Dendritic cell treated with granulocyte-macrophage colony-stimulating factor and Interleukin-4, amounts not matched to agents 40 ng/mL and 50 ng/mL, for 4 days (primary cell): ENCODE data around the gene SFMBT2.

Experiments
- H3K27ac Mint-ChIP-seq: one replicate; pipeline ENCODE4 v1.8.0; 2022; ENCODE audit warnings: mild to moderate bottlenecking, mixed read lengths
- H3K27me3 Mint-ChIP-seq: one replicate; pipeline ENCODE4 v1.8.0; 2022; ENCODE audit warnings: mild to moderate bottlenecking, mixed read lengths
- H3K36me3 Mint-ChIP-seq: one replicate; pipeline ENCODE4 v1.8.0; 2022; ENCODE audit warnings: low read depth, mixed read lengths
- H3K4me1 Mint-ChIP-seq: one replicate; pipeline ENCODE4 v1.8.0; 2022; ENCODE audit warnings: low read depth, mixed read lengths
- H3K4me3 Mint-ChIP-seq: one replicate; pipeline ENCODE4 v1.8.0; 2022; ENCODE audit warnings: mild to moderate bottlenecking, moderate library complexity, mixed read lengths
- H3K9me3 Mint-ChIP-seq: one replicate; pipeline ENCODE4 v1.8.0; 2022; ENCODE audit warnings: mixed read lengths
- intact Hi-C: fragments of 100-400 bp; cut with micrococcal nuclease; formaldehyde crosslinking; loops from one replicate; pipeline ENCODE4 v1.15.0; 2022

Gene SFMBT2

GRCh38 chr10:7380704-7381241, 30.1 kb downstream of the SFMBT2 start:
- H3K4me3 Mint-ChIP-seq: no peak overlapping the region
- intact Hi-C loops: no loop called here
- H3K9me3 Mint-ChIP-seq: peaks cover 7% of the 10 kb centered on the region
- H3K27ac Mint-ChIP-seq: no peak overlapping the region
- peaks cover 6% of the 10 kb centered on the region for H3K4me1 Mint-ChIP-seq
- peaks cover 41% of the 10 kb centered on the region for H3K36me3 Mint-ChIP-seq
- H3K27me3 Mint-ChIP-seq: no peaks in the 10 kb centered on the region

DNA sequence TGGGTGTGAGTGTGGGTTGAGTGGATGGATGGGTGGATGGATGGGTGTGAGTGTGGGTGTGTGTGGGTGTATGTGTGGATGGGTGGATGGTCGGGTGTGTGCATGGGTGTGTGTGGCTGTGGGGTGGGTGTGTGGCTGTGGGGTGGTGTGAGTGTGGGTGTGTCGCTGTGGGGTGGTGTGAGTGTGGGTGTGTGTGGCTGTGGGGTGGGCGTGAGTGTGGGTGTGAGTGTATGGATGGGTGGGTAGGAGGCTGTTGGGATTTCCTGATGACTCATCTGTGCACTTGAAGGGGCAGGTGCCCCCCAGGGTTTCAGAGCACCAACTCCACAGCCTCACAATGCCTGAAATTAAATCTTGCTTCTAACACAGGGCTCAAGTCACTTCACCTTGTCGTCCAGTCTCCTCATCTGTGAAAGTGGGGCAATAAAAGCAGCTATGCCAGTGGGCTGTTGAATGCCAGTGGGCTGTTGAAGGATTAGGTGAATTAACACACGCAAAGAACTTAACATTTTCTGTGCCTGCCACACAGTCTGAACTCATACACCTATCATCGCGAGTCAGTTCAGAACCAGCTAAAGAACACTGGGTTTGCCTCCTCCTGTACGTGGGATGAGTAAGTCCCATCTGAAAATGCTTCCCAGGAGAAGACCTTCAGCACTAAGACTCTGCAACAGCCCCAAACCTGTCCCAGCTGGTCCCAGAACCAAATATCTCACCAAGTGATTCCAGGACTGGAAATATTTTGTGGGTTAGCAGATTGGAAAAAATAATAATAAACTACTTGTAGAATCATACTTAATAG, 32.0 kb downstream of the SFMBT2 start:
- no peak overlapping the region for H3K4me3 Mint-ChIP-seq
- H3K4me1 Mint-ChIP-seq: peaks cover 6% of the 10 kb centered on the region
- peaks cover 9% of the 10 kb centered on the region for H3K9me3 Mint-ChIP-seq
- intact Hi-C loops: no loop called here
- peaks cover 50% of the 10 kb centered on the region for H3K36me3 Mint-ChIP-seq
- no peak overlapping the region for H3K27ac Mint-ChIP-seq
- H3K27me3 Mint-ChIP-seq: no peaks in the 10 kb centered on the region

DNA sequence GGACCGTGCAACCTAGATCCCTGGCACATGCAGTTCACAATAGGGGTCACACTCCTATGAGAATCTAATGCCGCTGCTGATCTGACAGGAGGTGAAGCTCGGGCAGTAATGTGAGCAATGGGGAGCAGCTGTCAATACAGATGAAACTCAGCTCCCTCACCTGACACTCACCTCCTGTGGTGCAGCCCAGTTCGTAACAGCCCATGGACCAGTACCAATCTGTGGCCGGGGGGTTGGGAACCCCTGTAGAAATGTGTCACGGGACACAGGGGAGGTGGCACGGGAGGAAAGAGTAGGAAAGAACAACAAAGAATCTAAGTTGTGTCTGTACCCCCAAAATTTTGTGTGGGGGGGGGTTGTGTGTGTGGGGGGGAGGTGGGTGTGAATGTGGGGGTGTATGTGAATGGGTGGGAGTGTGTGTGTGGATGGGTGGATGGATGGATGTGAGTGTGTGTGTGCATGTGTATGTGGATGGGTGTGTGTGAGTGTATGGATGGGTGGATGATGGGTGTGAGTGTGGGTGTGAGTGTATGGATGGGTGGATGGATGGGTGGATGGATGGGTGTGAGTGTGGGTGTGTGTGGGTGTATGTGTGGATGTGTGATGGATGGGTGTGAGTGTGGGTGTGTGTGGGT, 33.1 kb downstream of the SFMBT2 start:
- H3K9me3 Mint-ChIP-seq: peaks cover 20% of the 10 kb centered on the region
- no peak overlapping the region for H3K4me3 Mint-ChIP-seq
- intact Hi-C loops: no loop called here
- H3K4me1 Mint-ChIP-seq: peaks cover 16% of the 10 kb centered on the region
- H3K27me3 Mint-ChIP-seq: no peaks in the 10 kb centered on the region
- H3K36me3 Mint-ChIP-seq: peaks cover 61% of the 10 kb centered on the region
- H3K27ac Mint-ChIP-seq: no peak overlapping the region

GRCh38 chr10:7374795-7375194, 36.0 kb downstream of the SFMBT2 start:
- Mint-ChIP-seq H3K27me3 (no peaks in the 10 kb centered on the region), H3K27ac (no peak overlapping the region), H3K36me3 (peaks cover 65% of the 10 kb centered on the region), H3K4me1 (peaks cover 12% of the 10 kb centered on the region), H3K4me3 (no peak overlapping the region), H3K9me3 (peaks cover 23% of the 10 kb centered on the region)
- intact Hi-C loops: no loop called here

GRCh38 chr10:7373039-7373438, 37.8 kb downstream of the SFMBT2 start:
- no peak overlapping the region for H3K4me3 Mint-ChIP-seq
- intact Hi-C loops: no loop called here
- no peaks in the 10 kb centered on the region for H3K27me3 Mint-ChIP-seq
- peaks cover 22% of the 10 kb centered on the region for H3K9me3 Mint-ChIP-seq
- no peak overlapping the region for H3K27ac Mint-ChIP-seq
- peaks cover 12% of the 10 kb centered on the region for H3K4me1 Mint-ChIP-seq
- peaks cover 63% of the 10 kb centered on the region for H3K36me3 Mint-ChIP-seq

- intact Hi-C loops: no loop called here
- Mint-ChIP-seq H3K27me3 (no peaks in the 10 kb centered on the region), H3K4me3 (no peak overlapping the region), H3K27ac (no peak overlapping the region), H3K4me1 (peaks cover 12% of the 10 kb centered on the region), H3K36me3 (peaks cover 60% of the 10 kb centered on the region), H3K9me3 (peaks cover 17% of the 10 kb centered on the region)
Observed at GRCh38 chr10:7372504-7372903, 38.3 kb downstream of the SFMBT2 start.

DNA sequence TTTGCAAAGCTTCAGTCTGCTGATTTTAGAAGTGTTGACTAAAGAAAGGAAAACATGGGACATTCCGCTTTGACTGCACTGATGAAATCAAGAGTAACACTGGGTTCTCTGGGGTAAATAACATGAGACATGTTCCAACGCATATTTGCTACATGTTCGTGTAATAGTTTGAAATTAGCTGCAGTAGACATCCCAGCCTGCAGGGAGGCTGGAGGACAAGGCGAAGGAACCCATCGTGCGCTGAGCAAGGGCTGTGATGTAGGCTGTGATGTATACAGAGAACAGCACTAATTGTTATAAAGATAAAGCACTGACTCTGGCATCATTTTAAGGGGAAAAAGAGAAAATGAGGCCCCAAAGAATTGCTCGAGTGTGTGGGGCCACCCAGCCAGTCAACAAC, 40.3 kb downstream of the SFMBT2 start:
- H3K4me3 Mint-ChIP-seq: no peak overlapping the region
- peaks cover 12% of the 10 kb centered on the region for H3K4me1 Mint-ChIP-seq

GRCh38 chr10:7365027-7365745, 45.6 kb downstream of the SFMBT2 start:
- Mint-ChIP-seq H3K4me1 (no peaks in the 10 kb centered on the region), H3K27me3 (no peaks in the 10 kb centered on the region), H3K9me3 (peaks cover 13% of the 10 kb centered on the region), H3K4me3 (no peak overlapping the region), H3K27ac (no peak overlapping the region), H3K36me3 (peaks cover 67% of the 10 kb centered on the region)
- intact Hi-C loops: no loop called here

More for the DNA sequence above, 40.3 kb downstream of the SFMBT2 start:
- intact Hi-C loops: no loop called here
- Mint-ChIP-seq H3K9me3 (peaks cover 16% of the 10 kb centered on the region), H3K27me3 (no peaks in the 10 kb centered on the region), H3K27ac (no peak overlapping the region), H3K36me3 (peaks cover 62% of the 10 kb centered on the region)

DNA sequence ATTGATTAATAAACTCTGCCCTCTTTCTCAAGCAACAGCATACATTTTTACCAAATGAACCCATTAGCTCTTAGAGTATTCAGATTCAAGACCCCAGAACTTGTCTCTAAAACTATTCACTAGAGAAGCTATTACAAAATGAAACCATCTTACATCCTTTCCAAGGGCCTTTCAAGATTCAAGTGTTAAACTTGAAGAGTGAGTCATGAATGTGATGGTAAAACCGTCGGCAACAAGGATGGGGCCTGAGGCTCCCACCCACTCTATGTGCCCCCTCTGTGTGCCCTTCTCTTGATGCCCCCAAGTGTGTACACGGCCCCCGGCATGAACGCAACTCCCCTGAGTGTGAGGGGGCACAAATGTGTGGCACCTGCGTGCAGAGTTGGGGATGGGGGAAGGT, 46.4 kb downstream of the SFMBT2 start:
- intact Hi-C loops: no loop called here
- H3K27ac Mint-ChIP-seq: no peak overlapping the region
- H3K4me1 Mint-ChIP-seq: no peaks in the 10 kb centered on the region
- no peak overlapping the region for H3K4me3 Mint-ChIP-seq
- no peaks in the 10 kb centered on the region for H3K27me3 Mint-ChIP-seq
- peaks cover 13% of the 10 kb centered on the region for H3K9me3 Mint-ChIP-seq
- peaks cover 66% of the 10 kb centered on the region for H3K36me3 Mint-ChIP-seq

GRCh38 chr10:7363700-7364099, 47.1 kb downstream of the SFMBT2 start:
- intact Hi-C loops: no loop called here
- Mint-ChIP-seq H3K9me3 (peaks cover 18% of the 10 kb centered on the region), H3K27ac (no peak overlapping the region), H3K4me1 (no peaks in the 10 kb centered on the region), H3K4me3 (no peak overlapping the region), H3K27me3 (no peaks in the 10 kb centered on the region), H3K36me3 (peaks cover 72% of the 10 kb centered on the region)

GRCh38 chr10:7362471-7362870, 48.4 kb downstream of the SFMBT2 start:
- no peak overlapping the region for H3K27ac Mint-ChIP-seq

GRCh38 chr10:7361316-7361715, 49.5 kb downstream of the SFMBT2 start:
- intact Hi-C loops: no loop called here

More at GRCh38 chr10:7362471-7362870, 48.4 kb downstream of the SFMBT2 start:
- Mint-ChIP-seq H3K4me1 (no peaks in the 10 kb centered on the region), H3K27me3 (no peaks in the 10 kb centered on the region), H3K36me3 (peaks cover 68% of the 10 kb centered on the region), H3K9me3 (peaks cover 23% of the 10 kb centered on the region), H3K4me3 (no peak overlapping the region)
- intact Hi-C loops: no loop called here

GRCh38 chr10:7359954-7360353, 50.9 kb downstream of the SFMBT2 start:
- Mint-ChIP-seq H3K9me3 (peaks cover 23% of the 10 kb centered on the region), H3K36me3 (peaks cover 45% of the 10 kb centered on the region), H3K27me3 (no peaks in the 10 kb centered on the region), H3K4me3 (no peak overlapping the region), H3K4me1 (no peaks in the 10 kb centered on the region), H3K27ac (no peak overlapping the region)
- intact Hi-C loops: no loop called here

More at GRCh38 chr10:7361316-7361715, 49.5 kb downstream of the SFMBT2 start:
- H3K36me3 Mint-ChIP-seq: peaks cover 57% of the 10 kb centered on the region
- peaks cover 23% of the 10 kb centered on the region for H3K9me3 Mint-ChIP-seq
- no peak overlapping the region for H3K4me3 Mint-ChIP-seq
- H3K4me1 Mint-ChIP-seq: no peaks in the 10 kb centered on the region
- H3K27me3 Mint-ChIP-seq: no peaks in the 10 kb centered on the region
- H3K27ac Mint-ChIP-seq: no peak overlapping the region

DNA sequence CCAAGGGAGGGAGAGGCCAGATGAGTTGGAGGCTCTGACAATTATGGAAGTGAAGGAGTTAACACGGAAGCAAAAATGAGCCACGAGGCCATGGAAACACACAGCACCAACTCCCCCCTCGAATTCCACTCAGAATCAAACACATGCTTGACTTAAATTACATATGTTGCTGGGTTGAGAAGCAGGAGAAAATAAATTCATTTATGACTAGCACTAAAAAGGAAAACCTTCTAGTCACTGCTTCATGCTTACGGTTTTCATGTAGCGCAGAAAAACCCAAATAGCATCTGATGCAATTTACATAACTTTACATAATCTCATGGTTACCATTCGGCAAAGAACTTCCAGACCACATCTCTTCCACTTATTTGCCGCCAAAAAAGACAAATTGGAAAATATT, 51.5 kb downstream of the SFMBT2 start:
- intact Hi-C loops: no loop called here
- H3K4me1 Mint-ChIP-seq: no peaks in the 10 kb centered on the region
- no peak overlapping the region for H3K4me3 Mint-ChIP-seq
- peaks cover 39% of the 10 kb centered on the region for H3K36me3 Mint-ChIP-seq
- H3K27ac Mint-ChIP-seq: no peak overlapping the region
- H3K27me3 Mint-ChIP-seq: no peaks in the 10 kb centered on the region
- H3K9me3 Mint-ChIP-seq: peaks cover 23% of the 10 kb centered on the region
